GM12892 (cell line): ENCODE data around the gene GALNT9.

Source experiments
- POLR2AphosphoS5 ChIP-seq: IDR thresholded peaks from 2 replicates; pipeline ENCODE4 v1.6.1; 2011; ENCODE audit warnings: low read depth, low read length, control low read depth
- TAF1 ChIP-seq: IDR thresholded peaks from 2 replicates; pipeline ENCODE4 v1.6.1; 2011; ENCODE audit warnings: low read depth, mild to moderate bottlenecking, control low read depth, low read length, borderline replicate concordance

DNA sequence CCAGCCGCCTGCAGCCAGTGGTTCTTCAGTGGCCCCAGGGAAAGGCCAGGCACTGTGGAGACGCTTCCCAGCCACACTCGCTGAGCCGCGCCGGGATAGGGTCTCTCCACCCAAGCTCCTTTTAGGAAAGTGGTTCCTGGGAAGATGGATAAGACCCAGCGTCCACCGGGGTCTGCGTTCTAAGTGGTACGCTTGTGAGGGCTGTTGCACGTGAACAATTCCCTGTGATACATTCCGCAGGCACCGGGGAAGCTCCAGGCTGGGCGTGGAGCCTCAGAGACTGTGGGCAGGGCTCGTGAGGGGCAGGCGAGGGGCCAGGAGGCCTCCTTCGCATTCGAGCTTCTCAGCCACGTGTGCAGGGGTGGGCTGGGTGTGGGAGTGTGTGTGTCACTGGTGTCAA is 48.4 kb downstream of the GALNT9 start:
- TF ChIP-seq TAF1 (no peak), POLR2AphosphoS5 (no peak)
